ENCODE results near the gene NUTF2. TPM values are rescaled to one million over a fixed set of nuclear protein-coding genes. Genes with fewer than 3 reads are reported as not detected.

The NUTF2 gene
- total RNA-seq, 2 experiments from 2014 or later = 112 to 140 TPM

- Mint-ChIP-seq H3K27me3 (no peaks in the 10 kb centered on the region), H3K9me3 (no peaks in the 10 kb centered on the region), H3K4me3 (no peak overlapping the region), H3K27ac (no peak overlapping the region), H3K4me1 (no peaks in the 10 kb centered on the region), H3K36me3 (ENCODE audit: low read depth) (peaks cover 40% of the 10 kb centered on the region)
- ChIA-PET POLR2A (interaction anchor here (0.6 to 1.0 kb wide), 2 partner anchors 47 to 120 kb away, joined by 3 to 4 read pairs; no protein-coding TSS in a partner anchor), CTCF (interaction anchor here (0.6 to 3.7 kb wide), 31 partner anchors 8 to 330 kb away, joined by 3 to 24 read pairs (median 4); partner anchors contain the start of gene PSKH1)
- DNase-seq = no peak
Measured at GRCh38 chr16:67883146-67883871, 36.6 kb downstream of the NUTF2 start.

GRCh38 chr16:67883872-67884261, 37.1 kb downstream of the NUTF2 start:
- peak; percentile 69 for DNase-seq
- POLR2A ChIA-PET = interaction anchor here (0.6 to 1.0 kb wide), 2 partner anchors 46 to 119 kb away, joined by 3 to 4 read pairs; no protein-coding TSS in a partner anchor
- Mint-ChIP-seq H3K9me3 (no peaks in the 10 kb centered on the region), H3K4me3 (no peak overlapping the region), H3K27me3 (no peaks in the 10 kb centered on the region), H3K36me3 (ENCODE audit: low read depth) (peaks cover 36% of the 10 kb centered on the region), H3K4me1 (no peaks in the 10 kb centered on the region), H3K27ac (no peak overlapping the region)
- CTCF ChIA-PET = interaction anchor here (0.6 to 3.7 kb wide), 30 partner anchors 9 to 329 kb away, joined by 3 to 24 read pairs (median 4); partner anchors contain the start of gene PSKH1

DNA sequence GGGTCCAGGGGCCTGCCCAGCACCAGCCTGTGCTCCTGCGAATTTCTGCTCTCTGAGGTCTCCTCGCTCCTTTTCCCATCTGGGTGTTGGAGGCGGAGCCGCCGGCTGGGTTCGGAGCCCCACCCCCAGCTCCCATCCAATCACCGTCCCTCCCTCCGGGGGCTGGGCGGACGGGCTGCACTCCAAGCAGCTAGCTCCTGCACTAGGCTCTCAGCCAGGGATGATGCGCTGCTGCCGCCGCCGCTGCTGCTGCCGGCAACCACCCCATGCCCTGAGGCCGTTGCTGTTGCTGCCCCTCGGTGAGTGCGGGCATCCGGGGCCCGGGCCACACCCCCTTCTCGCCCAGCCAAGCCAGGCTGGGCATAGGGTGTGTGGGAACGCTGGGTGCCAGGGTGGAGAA, 38.0 kb downstream of the NUTF2 start, which contains the start of gene NRN1L:
Gene NRN1L, plus strand, starts transcription at position 202 of the 400 bp plus-strand sequence. Its CDS starts 19 bp downstream, at position 221.
- CTCF ChIA-PET = interaction anchor here (0.9 to 3.7 kb wide), 14 partner anchors 8 to 71 kb away, joined by 3 to 24 read pairs (median 5); partner anchors contain the start of gene PSKH1
- no peak for DNase-seq
- peaks cover 28% of the 10 kb centered on the region for H3K36me3 Mint-ChIP-seq (ENCODE audit: low read depth)
- H3K27me3 Mint-ChIP-seq = no peaks in the 10 kb centered on the region
- H3K9me3 Mint-ChIP-seq = no peaks in the 10 kb centered on the region
- no peak within 1 kb of the TSS for H3K4me3 Mint-ChIP-seq
- no peaks in the 10 kb centered on the region for H3K4me1 Mint-ChIP-seq
- POLR2A ChIA-PET = no interaction called here
- no peak within 1 kb of the TSS for H3K27ac Mint-ChIP-seq

GRCh38 chr16:67885545-67885944, 38.8 kb downstream of the NUTF2 start:
- H3K27ac Mint-ChIP-seq = no peak overlapping the region
- ChIA-PET POLR2A (no interaction called here), CTCF (interaction anchor here (0.7 to 1.6 kb wide), 6 partner anchors 29 to 155 kb away, joined by 3 to 5 read pairs (median 4); no protein-coding TSS in a partner anchor)
- DNase-seq = no peak
- H3K27me3 Mint-ChIP-seq = no peaks in the 10 kb centered on the region
- H3K9me3 Mint-ChIP-seq = no peaks in the 10 kb centered on the region
- no peak overlapping the region for H3K4me3 Mint-ChIP-seq
- peaks cover 24% of the 10 kb centered on the region for H3K36me3 Mint-ChIP-seq (ENCODE audit: low read depth)
- H3K4me1 Mint-ChIP-seq = no peaks in the 10 kb centered on the region

DNA sequence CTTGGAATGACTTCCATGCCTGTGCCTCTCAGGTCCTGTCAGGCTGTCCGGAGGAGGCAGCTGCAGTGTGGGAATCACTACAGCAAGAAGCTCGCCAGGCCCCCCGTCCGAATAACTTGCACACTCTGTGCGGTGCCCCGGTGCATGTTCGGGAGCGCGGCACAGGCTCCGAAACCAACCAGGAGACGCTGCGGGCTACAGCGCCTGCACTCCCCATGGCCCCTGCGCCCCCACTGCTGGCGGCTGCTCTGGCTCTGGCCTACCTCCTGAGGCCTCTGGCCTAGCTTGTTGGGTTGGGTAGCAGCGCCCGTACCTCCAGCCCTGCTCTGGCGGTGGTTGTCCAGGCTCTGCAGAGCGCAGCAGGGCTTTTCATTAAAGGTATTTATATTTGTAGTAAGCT, 39.2 kb downstream of the NUTF2 start:
- H3K27me3 Mint-ChIP-seq = no peaks in the 10 kb centered on the region
- no peaks in the 10 kb centered on the region for H3K4me1 Mint-ChIP-seq
- ChIA-PET POLR2A (no interaction called here), CTCF (interaction anchor here (0.7 to 1.6 kb wide), 7 partner anchors 29 to 155 kb away, joined by 3 to 5 read pairs (median 4); no protein-coding TSS in a partner anchor)
- no peak overlapping the region for H3K27ac Mint-ChIP-seq
- H3K36me3 Mint-ChIP-seq (ENCODE audit: low read depth) = peaks cover 24% of the 10 kb centered on the region
- H3K4me3 Mint-ChIP-seq = no peak overlapping the region
- no peak for DNase-seq
- H3K9me3 Mint-ChIP-seq = no peaks in the 10 kb centered on the region

- Mint-ChIP-seq H3K4me3 (no peak overlapping the region), H3K27me3 (no peaks in the 10 kb centered on the region), H3K27ac (peak overlapping the region; percentile 14), H3K36me3 (ENCODE audit: low read depth) (peaks cover 24% of the 10 kb centered on the region), H3K9me3 (no peaks in the 10 kb centered on the region), H3K4me1 (no peaks in the 10 kb centered on the region)
- POLR2A ChIA-PET = no interaction called here
- no peak for DNase-seq
- CTCF ChIA-PET = interaction anchor here (0.7 to 1.6 kb wide), 7 partner anchors 28 to 154 kb away, joined by 3 to 5 read pairs (median 4); no protein-coding TSS in a partner anchor
Measured at GRCh38 chr16:67886387-67886786, 39.7 kb downstream of the NUTF2 start.

- DNase-seq = no peak
- ChIA-PET POLR2A (no interaction called here), CTCF (interaction anchor here (1.3 to 2.2 kb wide), 2 partner anchors 9 to 367 kb away, joined by 3 to 4 read pairs; no protein-coding TSS in a partner anchor)
- Mint-ChIP-seq H3K27ac (no peak overlapping the region), H3K27me3 (no peaks in the 10 kb centered on the region), H3K4me3 (no peak overlapping the region), H3K36me3 (ENCODE audit: low read depth) (peaks cover 14% of the 10 kb centered on the region), H3K9me3 (no peaks in the 10 kb centered on the region), H3K4me1 (peaks cover 8% of the 10 kb centered on the region)
Measured at GRCh38 chr16:67888331-67888730, 41.6 kb downstream of the NUTF2 start.

DNA sequence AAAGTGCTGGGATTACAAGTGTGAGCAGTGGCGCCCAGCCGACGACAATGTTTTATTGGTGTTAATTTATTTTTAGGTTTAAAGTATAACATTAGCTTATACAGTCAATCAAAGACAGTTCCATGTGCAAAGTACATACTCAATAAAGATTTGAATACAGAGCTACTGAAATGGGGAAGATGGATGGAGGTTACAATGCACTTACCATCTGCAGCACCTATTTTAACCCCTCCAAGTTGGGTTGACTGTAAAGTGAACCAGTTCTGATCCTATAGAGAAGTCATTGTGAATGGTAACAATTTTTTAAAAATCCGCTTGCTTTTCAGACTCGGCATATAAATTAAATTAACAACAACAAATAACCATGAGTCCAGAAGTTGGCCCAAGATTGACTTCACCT, 45.6 kb downstream of the NUTF2 start:
- peak overlapping the region; percentile 87 for H3K27ac Mint-ChIP-seq
- CTCF ChIA-PET = interaction anchor here (0.7 to 3.8 kb wide), 6 partner anchors 9 to 547 kb away, joined by 3 to 24 read pairs (median 6); partner anchors contain the start of genes NRN1L, RANBP10 and TSNAXIP1

DNA sequence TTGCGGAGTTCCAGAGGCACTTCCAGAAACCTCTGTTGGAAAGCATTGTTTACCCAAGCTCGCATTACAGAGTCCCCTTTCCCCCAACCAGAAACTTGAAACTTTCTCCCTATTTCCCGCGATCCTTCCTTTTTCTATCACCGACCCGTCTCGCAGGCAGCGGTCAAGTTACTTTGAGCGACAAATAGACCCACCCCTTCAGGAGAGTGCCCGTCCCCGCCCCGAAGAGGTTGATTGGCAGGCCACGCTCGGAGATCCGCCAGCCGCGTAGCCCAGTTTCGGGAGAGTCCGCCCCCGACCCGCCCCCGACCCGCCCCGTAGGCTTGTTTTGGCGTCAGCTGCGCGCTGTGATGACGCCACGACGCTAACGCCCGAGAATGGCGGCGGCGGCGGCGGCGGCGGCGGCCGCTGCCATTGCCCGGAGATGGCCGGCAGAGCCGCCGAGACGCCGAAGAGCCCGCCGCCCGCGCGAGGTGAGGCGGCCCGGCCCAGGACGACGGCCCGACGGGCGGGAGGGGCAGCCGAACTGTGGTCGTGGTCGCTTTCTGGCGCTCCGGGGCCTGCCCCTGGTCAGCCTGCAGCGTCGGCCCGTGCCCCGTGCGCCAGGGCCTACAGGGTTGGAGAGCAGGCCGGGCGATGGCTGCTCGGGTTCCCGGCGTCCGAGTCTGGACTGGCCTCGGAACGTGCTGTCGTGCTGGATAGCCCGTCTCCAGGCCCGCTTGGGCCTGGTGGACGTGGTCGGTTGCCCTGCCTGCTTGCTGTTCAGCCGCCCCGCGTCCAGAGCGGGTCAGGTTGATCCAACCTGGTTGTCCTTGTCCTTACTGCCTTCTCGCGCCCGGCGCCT, 46.4 kb downstream of the NUTF2 start, which contains the start of gene PSKH1:
Gene PSKH1, plus strand, starts transcription at position 356 of the 844 bp plus-strand sequence. CDS start 15,496 bp downstream, outside the sequence.
- ChIA-PET POLR2A (interaction anchor here (0.6 to 1.7 kb wide), 3 partner anchors 42 to 184 kb away, joined by 3 to 6 read pairs (median 3); no protein-coding TSS in a partner anchor), CTCF (interaction anchor here (0.9 to 3.8 kb wide), 5 partner anchors 10 to 87 kb away, joined by 3 to 24 read pairs (median 10); partner anchors contain the start of genes NRN1L, RANBP10 and TSNAXIP1)
- H3K27me3 Mint-ChIP-seq = no peaks in the 10 kb centered on the region
- peaks cover 29% of the 10 kb centered on the region for H3K4me1 Mint-ChIP-seq
- H3K9me3 Mint-ChIP-seq = no peaks in the 10 kb centered on the region
- no peaks in the 10 kb centered on the region for H3K36me3 Mint-ChIP-seq (ENCODE audit: low read depth)
- H3K4me3 Mint-ChIP-seq = peak within 1 kb of the TSS; percentile 92
- peak within 1 kb of the TSS; percentile 99 for H3K27ac Mint-ChIP-seq
- DNase-seq = peak; percentile 95

More for the DNA sequence above, 45.6 kb downstream of the NUTF2 start:
- Mint-ChIP-seq H3K36me3 (ENCODE audit: low read depth) (no peaks in the 10 kb centered on the region), H3K9me3 (no peaks in the 10 kb centered on the region), H3K4me3 (peak overlapping the region; percentile 92), H3K27me3 (no peaks in the 10 kb centered on the region), H3K4me1 (peaks cover 29% of the 10 kb centered on the region)
- POLR2A ChIA-PET = interaction anchor here (1.7 kb wide), 1 partner anchor 43 kb away, joined by 6 read pairs; no protein-coding TSS in a partner anchor
- DNase-seq = no peak

- ChIA-PET POLR2A (interaction anchor here (0.6 to 0.7 kb wide), 2 partner anchors 29 to 185 kb away, joined by 3 read pairs; no protein-coding TSS in a partner anchor), CTCF (interaction anchor here (1.6 to 3.8 kb wide), 4 partner anchors 11 to 41 kb away, joined by 4 to 24 read pairs (median 14); partner anchors contain the start of gene NRN1L)
- Mint-ChIP-seq H3K4me1 (peaks cover 31% of the 10 kb centered on the region), H3K4me3 (peak overlapping the region; percentile 92), H3K9me3 (no peaks in the 10 kb centered on the region), H3K27me3 (no peaks in the 10 kb centered on the region), H3K36me3 (ENCODE audit: low read depth) (no peaks in the 10 kb centered on the region), H3K27ac (peak overlapping the region; percentile 99)
- peak; percentile 22 for DNase-seq
Measured at GRCh38 chr16:67893743-67894399, 47.1 kb downstream of the NUTF2 start.

DNA sequence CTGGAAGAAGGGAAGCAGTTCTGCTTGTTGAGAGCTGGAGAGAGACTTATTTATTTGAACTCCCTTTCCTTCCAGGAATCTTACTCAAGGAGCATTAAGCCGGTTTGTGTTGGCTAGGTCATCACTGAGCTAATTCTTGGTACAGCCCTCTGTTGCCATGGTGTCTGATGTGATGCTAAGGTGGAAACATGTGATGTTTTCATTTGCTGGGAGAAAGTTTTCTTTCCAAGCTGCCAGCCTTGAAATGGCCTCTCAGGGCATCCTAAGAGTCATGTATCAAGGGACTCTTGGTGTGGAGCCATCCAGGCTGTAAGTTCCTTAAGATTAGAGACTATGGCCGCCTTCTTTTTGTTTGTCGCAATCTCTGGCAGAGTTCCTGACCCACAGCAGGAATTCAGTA, 50.5 kb downstream of the NUTF2 start:
- Mint-ChIP-seq H3K36me3 (ENCODE audit: low read depth) (peaks cover 2% of the 10 kb centered on the region), H3K4me3 (no peak overlapping the region), H3K27ac (no peak overlapping the region), H3K27me3 (no peaks in the 10 kb centered on the region), H3K4me1 (peaks cover 33% of the 10 kb centered on the region), H3K9me3 (no peaks in the 10 kb centered on the region)
- ChIA-PET POLR2A (no interaction called here), CTCF (interaction anchor here (0.6 to 1.8 kb wide), 6 partner anchors 13 to 81 kb away, joined by 3 to 6 read pairs (median 3); no protein-coding TSS in a partner anchor)
- DNase-seq = no peak
